ENCODE data around the gene KRTAP6-3.

The KRTAP6-3 gene

GRCh38 chr21:30592140-30592539, at the start of gene KRTAP6-3:
KRTAP6-3 (plus strand) TSS chr21:30592440; CDS start chr21:30592446, 6 bp downstream.
- no peak for DNase-seq

GRCh38 chr21:30552782-30553181, 39.5 kb upstream of the KRTAP6-3 start:
- DNase-seq, result no peak

GRCh38 chr21:30555095-30555494, 37.1 kb upstream of the KRTAP6-3 start:
- no peak for DNase-seq

- no peak for DNase-seq
Observed at GRCh38 chr21:30561264-30561895, 30.9 kb upstream of the KRTAP6-3 start, which contains the start of gene KRTAP19-7. KRTAP19-7 (minus strand) TSS chr21:30561314; CDS start chr21:30561289, 25 bp downstream.

GRCh38 chr21:30561957-30562356, 30.3 kb upstream of the KRTAP6-3 start:
- DNase-seq, result no peak

- DNase-seq, result no peak
Observed at GRCh38 chr21:30563072-30563471, 29.2 kb upstream of the KRTAP6-3 start.

- DNase-seq, result no peak
Observed at GRCh38 chr21:30563630-30564029, 28.6 kb upstream of the KRTAP6-3 start.

GRCh38 chr21:30567617-30568016, 24.6 kb upstream of the KRTAP6-3 start:
- peak in 1 of 3 experiments; percentile 17 for DNase-seq

- DNase-seq, result no peak
Observed at GRCh38 chr21:30577766-30578165, 14.5 kb upstream of the KRTAP6-3 start.

- no peak for DNase-seq
Observed at GRCh38 chr21:30579346-30579745, 12.9 kb upstream of the KRTAP6-3 start.

GRCh38 chr21:30580132-30580531, 12.1 kb upstream of the KRTAP6-3 start:
- DNase-seq, result no peak

GRCh38 chr21:30582870-30583269, 9.4 kb upstream of the KRTAP6-3 start:
- DNase-seq, result no peak

- DNase-seq, result no peak
Observed at GRCh38 chr21:30590297-30590696, 1.9 kb upstream of the KRTAP6-3 start, which contains the start of gene KRTAP22-2. KRTAP22-2 (minus strand) TSS chr21:30590397.

- no peak for DNase-seq
Observed at GRCh38 chr21:30598802-30599201, 6.6 kb downstream of the KRTAP6-3 start, which contains the start of gene KRTAP6-2. KRTAP6-2 (minus strand) TSS chr21:30598902; CDS start chr21:30598874, 28 bp downstream.

- no peak for DNase-seq
Observed at GRCh38 chr21:30600787-30601186, 8.5 kb downstream of the KRTAP6-3 start, which contains the start of gene KRTAP22-1. KRTAP22-1 (plus strand) TSS chr21:30601087.

GRCh38 chr21:30605968-30606367, 13.7 kb downstream of the KRTAP6-3 start:
- no peak for DNase-seq

GRCh38 chr21:30612132-30612531, 19.9 kb downstream of the KRTAP6-3 start:
- DNase-seq, result no peak

GRCh38 chr21:30613836-30614235, 21.6 kb downstream of the KRTAP6-3 start, which contains the start of gene KRTAP6-1:
KRTAP6-1 (minus strand) TSS chr21:30613930; CDS start chr21:30613904, 26 bp downstream.
- DNase-seq, result no peak

GRCh38 chr21:30615199-30615598, 23.0 kb downstream of the KRTAP6-3 start:
- no peak for DNase-seq

GRCh38 chr21:30616125-30616524, 23.9 kb downstream of the KRTAP6-3 start, which contains the start of gene KRTAP20-1:
KRTAP20-1 (plus strand) TSS chr21:30616425; CDS start chr21:30616455, 30 bp downstream.
- DNase-seq, result no peak

- DNase-seq, result no peak
Observed at GRCh38 chr21:30620080-30620479, 27.8 kb downstream of the KRTAP6-3 start.

GRCh38 chr21:30620522-30620921, 28.3 kb downstream of the KRTAP6-3 start, which contains the start of gene KRTAP20-4:
KRTAP20-4 (plus strand) TSS chr21:30620627.
- no peak for DNase-seq

GRCh38 chr21:30623362-30623761, 31.1 kb downstream of the KRTAP6-3 start:
- no peak for DNase-seq

- DNase-seq, result no peak
Observed at GRCh38 chr21:30625449-30626165, 33.4 kb downstream of the KRTAP6-3 start.

Data from NCI-H1417 (cell line).